ENCODE data around the gene TBC1D17.
A peak's percentile ranks its signal among the peaks of the same experiment; 100 is the strongest.

The TBC1D17 gene

DNA sequence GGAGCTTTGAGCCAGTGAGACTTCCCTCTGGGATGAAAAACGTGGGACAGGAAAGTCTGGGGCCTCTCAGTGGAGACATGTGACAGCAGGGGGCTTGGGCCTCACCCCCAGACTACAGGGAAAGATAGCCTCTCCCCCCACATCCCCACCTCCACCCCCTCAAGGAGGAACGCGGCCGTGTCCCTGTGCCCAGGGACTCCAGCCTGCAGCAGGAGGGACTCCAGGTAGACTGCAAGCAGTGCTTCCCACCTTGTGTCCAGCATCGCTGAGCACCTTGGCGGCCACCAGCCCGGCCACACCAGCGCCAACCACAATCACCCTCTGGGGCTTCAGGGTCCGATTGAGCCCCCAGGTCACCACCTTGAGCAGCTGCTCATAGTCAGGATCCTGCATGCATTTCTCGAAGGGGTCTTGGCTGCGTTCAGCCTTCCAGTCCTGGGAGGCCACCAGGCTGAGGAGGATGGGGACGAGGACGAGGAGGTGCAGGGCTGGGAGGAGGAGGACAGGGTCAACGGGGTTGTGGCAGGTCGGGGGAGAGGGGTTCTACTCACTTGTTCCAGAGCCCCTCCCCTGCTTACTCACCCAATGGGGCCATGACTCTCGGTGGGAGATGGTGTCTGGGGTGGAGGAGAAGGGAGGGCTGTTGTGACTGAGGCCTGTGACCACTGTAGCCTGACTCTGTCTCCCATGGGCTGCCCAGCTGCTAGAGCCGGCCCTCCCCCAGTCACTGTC is 18.2 kb downstream of the TBC1D17 start:
- no peak for DNase-seq

DNA sequence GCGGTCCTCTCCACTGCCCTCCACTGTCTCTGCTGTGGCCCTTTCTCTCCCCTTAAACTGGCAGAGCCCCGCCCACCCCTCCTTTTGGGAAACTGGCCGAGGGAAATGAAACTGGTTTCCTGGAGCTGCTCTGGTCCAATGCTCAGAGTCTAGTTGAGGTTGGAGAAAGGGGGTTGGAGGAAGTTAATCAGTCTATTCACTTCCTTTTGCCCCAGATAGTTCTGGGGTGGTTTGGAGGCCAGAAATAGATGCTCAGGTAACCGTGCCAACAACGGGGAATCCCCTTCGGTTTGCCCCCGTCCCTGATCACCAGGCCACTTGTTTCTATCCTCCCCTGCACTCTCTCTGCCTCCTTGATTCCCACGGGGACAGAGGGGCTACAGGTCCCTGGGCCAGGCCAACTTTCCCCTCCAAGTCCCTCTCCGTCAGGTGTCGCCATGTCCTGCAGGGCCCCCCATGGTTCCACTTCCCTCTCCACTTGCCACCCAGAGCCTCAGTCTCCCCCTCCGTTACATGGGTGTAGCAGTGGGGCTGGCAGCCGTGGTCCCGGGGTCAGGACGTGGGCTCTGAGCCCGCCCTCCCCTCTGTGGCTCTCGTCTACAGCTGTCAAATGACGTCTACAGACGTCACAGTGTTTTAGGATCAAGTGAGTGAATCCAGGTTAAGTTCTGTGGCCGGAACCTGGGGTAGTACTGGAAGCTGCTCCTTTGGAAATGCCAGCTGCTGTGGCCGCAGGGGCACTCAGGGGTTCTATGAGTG is 19.5 kb downstream of the TBC1D17 start, which contains the start of gene IL4I1:
IL4I1 (minus strand) TSS at position 25 of the 759 bp plus-strand sequence. CDS start 727 bp downstream, outside the sequence.
- peak; percentile 84 for DNase-seq

DNA sequence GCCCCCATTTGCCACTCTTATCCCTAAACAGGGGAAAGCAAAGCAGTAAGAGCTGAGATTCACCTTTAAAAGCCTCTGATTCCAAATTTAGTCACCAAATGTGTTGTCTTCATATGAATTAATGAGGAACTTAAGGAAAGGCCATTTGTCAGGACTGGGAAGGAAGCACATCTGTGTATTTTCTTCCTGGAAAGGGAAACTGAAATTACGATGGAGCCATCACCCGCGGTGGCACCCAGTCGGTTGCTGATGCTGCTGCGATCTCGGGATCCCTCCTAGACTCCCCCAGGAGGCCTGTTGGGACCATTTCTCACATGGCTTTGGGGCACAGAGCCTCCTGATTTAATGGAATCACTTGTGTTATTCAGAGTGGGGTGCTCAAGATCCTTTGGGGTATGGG is 26.6 kb downstream of the TBC1D17 start:
- no peak for DNase-seq

DNA sequence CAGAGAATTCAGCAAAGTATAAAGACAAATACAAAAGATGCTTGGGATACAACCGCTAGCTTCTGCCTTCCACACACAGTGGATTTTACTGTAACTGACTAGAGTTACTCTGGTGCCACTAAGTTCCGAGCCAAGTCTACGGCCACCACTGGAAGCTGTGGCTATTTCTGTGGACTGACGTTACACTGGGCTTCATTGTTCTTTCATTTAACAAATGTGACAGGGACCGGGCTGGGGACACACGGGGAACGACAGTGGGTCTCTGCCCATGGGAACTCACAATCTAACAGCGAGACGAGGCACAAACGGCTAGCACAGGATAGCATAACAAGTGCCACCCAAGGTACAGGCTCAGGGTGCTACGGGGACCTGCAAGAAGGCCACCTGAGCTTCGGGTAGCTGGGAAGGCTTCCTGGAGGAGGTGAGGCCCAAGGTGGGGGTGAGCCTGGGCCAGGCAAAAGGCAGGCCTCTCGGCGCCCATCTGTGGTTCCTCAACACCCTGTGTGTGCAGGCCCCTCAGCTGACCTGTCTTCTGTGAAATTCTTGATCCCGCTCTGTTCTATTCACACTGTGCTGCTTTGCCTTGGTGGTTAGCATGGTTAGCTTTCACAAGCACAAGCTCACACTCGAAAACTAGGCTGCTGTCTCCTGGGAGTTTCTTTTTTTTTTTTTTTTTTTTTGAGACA is 29.5 kb downstream of the TBC1D17 start:
- DNase-seq = no peak

DNA sequence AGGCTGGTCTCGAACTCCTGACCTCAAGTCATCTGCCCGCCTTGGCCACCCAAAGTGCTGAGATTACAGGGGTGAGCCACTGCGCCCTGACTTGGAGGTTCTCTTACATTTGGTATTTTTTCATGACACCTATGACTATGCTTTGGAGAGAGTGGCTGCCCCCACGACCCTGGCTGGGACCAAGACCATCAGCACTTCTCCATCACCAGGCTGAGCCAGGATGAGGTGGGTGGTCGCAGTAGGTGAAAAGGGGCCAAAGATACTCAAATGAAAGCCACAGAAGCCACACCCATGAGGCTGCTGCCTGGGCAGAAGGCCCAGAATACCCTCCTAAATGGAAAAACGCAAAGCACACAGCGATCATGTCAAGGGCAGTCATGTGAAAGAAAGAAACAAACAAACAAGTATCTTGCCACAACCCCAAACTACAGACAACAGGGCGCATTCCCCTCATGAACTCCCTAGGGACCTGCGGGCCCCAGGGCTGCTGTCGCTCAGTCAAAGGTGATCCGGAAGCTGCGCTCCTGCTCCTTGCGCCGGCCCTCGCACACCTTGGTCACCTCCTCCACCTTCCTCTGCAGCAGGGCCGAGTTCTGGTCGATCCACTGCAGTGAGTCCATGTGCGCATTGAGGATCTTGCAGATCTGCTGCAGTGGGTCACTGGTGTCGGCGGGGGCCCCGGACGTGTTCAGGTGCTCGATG is 30.4 kb downstream of the TBC1D17 start:
- DNase-seq = no peak

DNA sequence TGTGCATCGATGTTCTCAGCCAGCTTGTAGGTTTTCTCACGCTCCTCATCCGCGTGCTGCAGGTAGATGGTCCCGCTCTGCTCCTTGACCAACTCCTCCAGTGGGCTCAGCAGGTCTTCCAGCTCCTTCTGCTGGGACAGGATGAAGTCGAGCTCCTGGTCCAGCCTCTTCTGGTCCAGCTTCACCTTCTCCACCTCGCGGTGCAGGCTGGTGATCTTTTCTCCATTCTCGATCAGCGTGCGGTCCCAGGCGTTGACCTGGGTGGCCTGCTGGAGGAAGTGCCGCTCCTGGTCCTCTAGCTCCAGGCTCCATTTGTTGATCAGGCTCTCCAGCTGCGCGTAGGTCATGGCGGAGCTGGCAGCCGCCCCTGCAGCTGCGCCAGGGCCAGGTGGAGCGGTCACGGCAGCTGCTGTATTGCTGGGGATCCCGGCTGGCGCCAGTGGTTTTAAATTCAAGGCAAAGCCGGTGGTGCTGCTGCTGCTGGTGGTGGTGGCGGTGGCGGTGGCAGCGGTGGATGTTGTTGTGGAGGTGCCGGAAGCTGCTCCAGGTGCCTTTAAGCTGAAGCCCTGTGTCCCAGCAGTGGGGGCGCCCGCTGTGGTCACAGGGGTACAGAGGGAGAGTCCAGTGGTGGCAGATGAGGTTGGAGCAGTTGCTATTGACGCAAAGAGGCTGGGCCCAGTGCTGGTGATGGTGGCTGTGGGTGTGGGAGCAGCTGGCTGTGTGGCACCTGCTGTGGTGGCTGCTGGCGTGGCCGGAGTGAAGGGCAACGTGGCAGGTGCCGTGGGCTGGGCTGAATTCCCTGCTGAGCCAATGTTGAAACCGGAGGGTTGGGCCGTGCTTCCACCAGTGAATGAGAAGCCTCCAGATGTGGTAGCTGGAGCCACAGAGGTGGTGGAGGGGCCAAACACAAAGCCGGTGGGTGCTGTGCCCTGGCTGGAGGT is 31.2 kb downstream of the TBC1D17 start:
- DNase-seq = no peak

DNA sequence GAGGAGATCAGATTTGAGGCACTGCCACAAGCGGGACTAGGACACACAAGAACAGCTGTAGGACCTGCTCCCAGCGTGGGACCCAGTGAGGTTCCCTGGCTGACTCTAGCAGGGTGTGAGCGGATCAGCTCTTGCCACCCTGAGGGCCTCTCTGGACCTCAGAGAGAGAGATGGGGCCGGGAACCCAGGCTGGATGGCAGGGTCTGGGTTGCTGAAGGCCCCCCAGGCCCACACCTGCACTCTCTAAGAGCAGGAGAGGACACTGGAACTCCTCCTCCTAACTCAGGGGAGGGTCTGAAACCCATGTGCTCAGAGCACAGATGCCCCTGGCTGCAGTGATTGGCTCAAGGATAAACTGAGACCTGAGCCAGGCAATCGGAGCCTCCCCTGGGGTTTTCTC is 32.7 kb downstream of the TBC1D17 start:
- DNase-seq = no peak

DNA sequence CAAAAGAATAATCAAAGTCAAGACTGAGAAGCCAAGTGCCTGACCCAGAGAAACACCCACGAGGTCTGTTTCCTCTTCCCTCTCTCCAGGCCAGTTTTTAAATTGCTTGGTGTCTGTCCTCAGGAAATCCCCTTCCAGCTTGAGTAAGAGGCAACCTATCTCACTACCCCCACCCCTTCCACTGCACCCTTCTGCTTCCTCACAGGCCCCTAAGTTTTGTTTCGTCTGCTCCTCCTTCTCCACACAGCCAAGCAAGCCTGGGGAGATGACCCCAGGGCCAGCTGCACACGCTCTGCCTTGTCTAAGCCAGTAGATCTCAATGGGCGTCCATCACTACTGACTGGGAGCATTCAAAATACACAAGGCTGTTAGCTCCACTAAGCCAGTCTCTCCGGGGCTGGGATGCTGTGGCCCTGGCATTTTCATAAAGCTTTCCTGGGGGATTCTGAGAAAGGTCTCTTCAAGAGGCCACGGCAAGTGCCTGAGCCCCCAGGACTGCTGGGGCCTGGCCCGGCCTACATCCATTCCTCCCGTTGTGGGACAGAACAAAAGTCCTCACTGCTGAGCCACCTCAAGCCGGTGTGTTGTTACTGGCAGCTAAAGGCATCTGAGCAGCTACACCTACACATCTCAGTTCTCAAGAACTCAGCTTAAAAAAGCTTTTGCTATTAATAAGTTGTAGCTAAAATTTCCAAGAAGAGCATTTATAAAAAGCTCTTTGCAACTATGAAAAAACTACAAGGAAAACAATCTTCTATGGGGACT is 34.1 kb downstream of the TBC1D17 start:
- DNase-seq = no peak

DNA sequence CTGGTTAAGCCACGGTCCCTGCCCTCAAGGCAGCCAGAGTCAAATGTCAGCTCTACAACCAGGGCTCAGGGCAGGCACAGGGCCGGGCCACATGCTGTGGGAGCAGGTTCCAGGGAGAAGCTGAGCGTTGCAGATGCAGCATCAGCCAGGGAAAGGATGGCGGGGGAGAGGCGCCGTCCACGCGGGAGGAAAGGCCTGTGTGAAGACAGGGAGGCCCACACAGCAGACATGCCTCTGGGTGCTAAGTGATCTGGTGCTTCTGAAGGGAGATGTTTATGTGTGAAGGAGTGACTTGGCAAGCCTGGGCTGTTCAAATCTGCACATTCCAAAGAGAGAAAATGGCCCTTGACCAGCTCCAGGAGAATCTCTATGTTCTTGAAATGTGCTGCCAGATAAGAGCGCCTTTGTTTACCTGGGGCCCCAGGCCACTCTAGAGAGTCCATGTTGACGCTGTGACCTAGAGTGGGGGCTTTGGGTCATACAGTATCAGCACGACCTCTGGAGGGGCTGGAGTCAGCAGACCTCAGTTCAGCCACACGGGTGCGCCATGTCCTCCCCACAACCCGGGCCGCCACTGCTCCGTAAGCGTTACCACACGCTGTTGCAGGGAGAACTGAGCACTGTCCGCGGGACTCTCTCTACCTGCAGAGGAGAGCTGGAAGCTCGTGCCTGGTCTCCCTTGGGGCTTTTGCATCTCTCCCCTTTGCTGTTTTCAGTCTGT is 35.6 kb downstream of the TBC1D17 start:
- no peak for DNase-seq

DNA sequence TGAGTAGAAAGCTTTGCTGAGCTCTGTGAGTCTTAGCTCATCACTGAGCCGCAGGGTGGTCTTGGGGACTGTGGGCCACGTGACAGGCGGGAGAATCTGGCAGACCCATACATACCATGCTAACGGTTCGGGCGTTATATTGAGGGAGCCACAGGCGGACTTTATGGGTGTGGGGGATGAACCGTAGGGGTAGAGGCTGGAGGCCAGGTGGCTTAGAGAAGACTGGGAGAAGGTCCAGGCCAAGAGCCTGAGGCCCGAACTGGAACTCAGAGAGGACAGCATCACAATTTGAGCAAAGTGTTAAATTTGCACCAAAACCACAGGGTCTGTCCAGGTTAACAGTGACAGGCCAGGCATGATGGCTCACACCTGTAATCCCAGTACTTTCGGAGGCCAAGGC is 36.2 kb downstream of the TBC1D17 start:
- no peak for DNase-seq

DNA sequence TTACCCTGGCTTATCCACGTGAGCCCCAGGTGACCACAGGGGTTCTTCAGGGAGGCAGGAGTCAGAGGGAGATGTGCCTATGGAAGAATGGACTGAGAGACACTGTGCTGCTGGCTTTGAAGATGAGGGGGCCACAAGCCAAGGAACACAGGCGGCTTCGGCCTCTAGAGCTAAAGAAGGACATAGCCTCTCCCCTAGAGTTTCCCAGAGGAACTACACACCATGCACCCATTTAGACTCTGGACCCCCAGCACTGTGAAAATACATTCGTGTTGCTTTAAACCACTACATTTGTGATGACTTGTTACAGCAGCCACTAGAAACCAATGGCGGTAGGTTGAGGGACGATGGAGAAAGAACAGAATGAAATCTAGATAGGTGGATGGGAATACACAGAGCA is 37.8 kb downstream of the TBC1D17 start:
- DNase-seq = no peak

DNA sequence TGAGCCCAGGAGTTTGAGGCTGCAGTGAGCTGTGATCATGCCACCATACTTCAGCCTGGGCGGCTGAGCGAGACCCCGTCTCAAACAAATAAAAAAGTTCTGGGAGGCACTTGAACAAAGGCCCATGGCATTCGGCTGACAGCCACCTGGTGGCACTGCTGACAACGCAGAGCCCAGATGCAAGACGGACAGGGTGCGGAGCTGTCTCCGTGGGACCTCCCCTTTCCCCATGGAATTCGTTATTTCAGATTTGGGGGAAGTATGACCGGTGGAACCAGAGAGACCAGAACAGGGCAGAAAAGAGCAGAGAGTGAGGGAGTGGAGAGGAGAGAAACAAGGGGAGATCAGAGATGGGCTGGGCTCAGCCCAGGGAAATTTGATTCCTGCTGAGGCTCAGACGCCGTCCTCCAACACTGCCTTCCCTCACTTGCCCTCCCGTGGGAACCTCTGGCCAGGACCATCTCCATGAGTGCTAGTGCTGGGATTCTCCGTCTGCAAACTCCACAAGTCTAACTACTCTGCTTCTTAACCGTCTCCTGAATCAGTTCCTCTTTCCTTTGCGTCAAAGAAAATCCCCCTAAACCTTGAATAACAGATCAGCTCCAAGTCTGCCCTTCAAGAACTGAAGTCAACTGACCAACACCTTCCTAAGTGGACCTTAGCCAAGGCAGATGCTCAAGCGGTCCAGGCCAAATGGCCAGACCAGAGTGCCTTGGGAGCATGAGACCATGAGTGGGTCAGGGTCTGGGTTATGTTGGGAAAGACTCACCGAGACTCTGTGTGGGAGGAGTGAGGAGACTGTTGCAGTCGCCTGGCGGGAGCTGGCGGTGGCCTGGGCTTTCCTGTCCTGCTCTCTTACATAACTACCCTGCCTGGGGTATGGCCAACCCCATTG is 39.6 kb downstream of the TBC1D17 start:
- no peak for DNase-seq

DNA sequence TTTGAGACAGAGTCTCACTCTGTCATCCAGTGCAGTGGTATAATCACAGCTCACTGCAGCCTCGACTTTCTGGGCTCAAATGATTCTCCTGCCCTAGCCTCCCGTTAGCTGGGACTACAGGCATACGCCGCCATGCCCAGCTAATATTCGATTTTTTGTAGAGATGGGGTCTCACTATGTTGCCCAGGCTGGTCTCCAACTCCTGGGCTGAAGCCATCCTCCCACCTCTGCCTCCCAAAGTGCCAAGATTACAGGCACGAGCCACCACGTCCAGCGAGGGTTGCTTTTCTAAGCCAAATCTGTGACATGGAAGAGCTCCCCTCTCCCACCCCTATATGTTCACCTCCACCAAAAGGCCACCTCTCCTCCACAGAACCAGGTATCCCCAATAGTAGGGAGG is 40.6 kb downstream of the TBC1D17 start:
- DNase-seq = no peak

DNA sequence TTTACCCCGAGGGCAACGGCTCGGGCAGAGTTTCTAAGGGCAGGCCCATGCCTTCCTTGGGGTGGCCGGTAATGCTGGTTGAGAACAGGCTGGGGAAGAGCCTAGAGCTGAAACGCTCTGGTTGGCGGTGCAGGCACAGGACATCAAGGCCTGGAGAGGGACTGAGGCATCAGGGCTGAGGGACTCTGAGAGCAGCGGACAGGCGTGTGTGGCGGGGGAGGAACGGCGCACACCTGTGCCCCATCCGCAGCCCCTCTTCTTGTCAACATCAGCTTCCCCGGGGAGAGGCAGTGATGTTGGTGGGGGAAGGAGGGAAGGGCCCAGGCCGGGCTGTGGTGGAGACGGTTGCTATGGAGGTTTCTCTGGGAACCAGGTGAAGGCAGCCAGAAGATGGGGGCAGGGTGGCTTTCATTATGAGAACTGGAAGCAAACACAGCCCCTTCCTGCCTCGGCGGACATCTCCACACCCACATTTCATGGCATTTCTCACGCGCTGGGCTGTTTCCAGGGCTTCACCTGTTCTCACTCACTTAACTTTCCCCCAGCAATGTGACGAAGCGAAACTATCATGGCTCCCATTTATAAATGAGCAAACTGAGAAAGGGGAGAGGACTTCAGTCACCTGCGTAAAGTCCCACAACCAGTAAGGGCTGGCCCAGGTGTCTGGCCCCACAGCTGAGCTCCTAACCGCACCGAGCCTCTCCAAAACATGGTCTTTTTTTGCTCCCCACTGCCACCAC is 43.3 kb downstream of the TBC1D17 start:
- DNase-seq = no peak

DNA sequence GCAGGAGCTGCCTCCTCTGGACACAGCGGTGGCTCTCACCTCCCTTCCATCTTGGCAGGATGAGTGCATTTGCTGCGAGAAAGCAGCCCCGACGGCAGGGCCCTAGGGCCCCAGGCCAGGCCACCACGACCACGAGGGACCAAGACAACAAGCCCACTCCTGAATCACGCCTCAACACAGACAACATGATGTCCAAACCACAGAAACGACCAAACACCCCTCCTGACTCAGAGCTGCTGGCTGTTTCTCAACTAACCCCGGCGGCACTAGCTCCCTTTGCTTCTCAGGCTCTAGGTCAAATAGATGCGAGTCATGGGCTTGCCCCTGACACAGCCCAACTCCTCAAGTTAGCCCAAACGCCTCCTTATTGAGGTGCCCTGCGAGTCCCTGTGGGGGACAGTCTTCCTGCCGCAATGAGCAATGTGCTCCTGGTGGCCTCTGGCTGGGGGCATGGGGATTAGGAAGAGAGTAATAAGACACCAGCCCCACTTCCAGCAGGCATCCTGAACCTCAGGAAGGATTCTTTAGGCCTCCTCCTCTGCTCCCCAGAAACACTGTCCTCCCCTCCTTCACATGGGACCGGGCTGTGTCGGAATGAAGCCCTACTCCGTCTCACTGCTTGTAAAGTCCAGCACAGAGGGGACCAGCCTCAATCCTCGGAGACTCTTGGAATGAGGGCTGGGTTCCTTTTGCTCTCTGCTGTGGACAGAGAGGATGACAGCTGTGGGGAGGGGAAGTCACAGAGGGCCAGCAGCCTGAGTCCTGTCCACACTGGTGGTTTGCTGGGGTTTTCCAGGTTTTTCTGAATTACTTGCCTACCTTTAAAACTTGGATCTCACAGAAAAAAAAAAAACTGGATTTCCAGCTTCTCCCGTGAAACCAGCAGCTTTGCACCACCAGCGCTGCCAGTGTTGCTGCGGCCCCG is 44.6 kb downstream of the TBC1D17 start:
- DNase-seq = peak; percentile 28

DNA sequence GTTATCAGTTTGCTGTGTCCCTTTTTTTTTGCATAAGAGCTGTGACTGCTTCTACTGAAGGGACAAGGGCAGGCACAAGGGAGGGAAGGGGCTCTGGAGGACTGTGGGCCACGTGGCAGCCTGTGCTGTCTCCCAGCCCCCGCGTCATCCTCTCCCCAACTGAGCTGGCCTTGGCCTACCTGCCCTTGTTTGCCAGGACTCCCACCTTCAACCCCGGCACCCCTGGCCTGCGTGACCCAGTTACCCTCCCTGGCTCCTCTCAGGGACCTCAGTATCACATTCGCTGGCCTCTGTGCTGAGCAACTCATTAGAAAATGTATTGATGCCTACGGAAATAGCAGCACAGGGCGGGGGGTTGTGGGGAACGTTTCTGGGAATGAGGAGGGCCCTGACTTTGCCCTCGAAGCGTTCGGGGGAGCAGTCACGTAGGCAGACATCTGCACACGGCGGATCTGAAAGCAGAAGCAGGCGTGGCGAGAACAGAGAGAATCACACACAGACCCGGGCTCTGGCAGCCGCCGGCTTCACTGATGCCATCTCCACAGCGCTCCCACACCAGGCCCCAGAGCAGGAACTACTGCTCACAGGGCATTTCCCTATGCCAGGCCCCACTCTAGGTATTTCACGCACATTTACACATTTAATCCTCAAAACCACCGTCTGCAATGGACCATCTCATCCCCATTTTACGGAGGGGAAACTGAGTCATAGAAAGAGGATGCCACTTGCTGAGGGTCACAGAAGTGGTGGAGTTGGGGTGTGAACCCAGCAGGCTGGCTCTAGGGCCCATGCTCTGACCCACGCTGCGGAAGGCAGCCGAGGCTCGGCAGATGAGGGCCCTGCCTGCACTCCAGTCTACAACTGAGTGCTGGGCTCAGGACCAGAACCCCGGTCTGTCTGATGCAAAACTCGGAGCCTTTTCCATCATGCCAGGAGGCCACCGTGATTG is 45.8 kb downstream of the TBC1D17 start:
- DNase-seq = no peak

Measured in kidney glomerular epithelial cell (primary cell).